ENCODE measurements around the gene SYT12.

The SYT12 gene

DNA sequence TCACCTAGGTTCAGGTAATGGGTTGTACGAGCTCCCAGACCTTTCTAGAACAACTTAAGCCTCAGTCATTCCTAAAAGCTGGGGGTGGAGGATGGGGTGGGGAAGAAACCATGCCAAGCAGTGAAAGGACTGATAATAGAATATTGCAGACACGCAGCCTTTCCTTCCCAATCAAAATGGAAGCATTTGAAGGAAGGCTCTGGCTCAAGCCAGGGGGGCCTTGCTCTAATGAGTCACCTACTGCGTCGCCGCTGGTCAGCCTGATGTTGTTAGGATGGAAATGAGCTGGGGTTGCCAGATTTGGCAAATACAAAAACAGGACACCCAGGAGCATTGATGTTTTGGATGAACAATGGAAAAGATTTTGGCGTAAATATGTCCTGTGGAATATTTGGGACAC lies 6.2 kb downstream of the SYT12 start:
- Histone ChIP-seq H3K27me3 (ENCODE audit: control insufficient read depth in 1 of 2, insufficient read depth in 2 of 2, low read length in 2 of 2) (peaks cover 9 to 12% of the 10 kb centered on the region in 2 donors), H3K27ac (ENCODE audit: low read length) (no peak overlapping the region), H3K9ac (ENCODE audit: low read length in 2 of 2) (no peak overlapping the region), H3K36me3 (ENCODE audit: control insufficient read depth in 2 of 2, insufficient read depth in 2 of 2, low read length in 2 of 2) (no peaks in the 10 kb centered on the region), H3K9me3 (ENCODE audit: control insufficient read depth in 2 of 2, low read length in 2 of 2) (no peaks in the 10 kb centered on the region), H3K4me1 (ENCODE audit: control insufficient read depth, insufficient read depth, low read length) (no peaks in the 10 kb centered on the region), H3K4me3 (ENCODE audit: low read length in 2 of 2) (no peak overlapping the region)

DNA sequence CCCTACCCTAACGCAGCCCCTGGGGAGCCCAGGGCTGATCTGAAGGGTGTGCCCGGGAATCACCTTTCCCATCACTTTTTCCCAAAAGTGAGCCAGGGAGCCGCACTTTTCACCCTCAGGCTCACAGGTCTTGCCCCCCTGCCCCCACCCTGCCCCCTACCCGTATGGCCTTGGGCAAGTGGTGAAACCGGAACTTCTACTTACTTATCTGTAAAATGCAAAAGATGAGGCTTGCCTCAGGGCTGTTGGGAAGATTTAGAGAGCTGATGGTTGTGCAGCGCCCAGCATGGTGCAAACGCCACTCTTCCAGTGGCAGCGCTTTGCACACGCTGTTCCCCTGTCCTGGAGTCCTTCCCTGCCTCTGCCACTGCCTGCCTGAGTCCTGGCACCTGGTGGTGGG lies 8.0 kb downstream of the SYT12 start:
- Histone ChIP-seq H3K27me3 (ENCODE audit: control insufficient read depth in 1 of 2, insufficient read depth in 2 of 2, low read length in 2 of 2) (peaks cover 0 to 2% of the 10 kb centered on the region in 2 donors), H3K27ac (ENCODE audit: low read length) (no peak overlapping the region), H3K9ac (ENCODE audit: low read length in 2 of 2) (no peak overlapping the region), H3K36me3 (ENCODE audit: control insufficient read depth in 2 of 2, insufficient read depth in 2 of 2, low read length in 2 of 2) (no peaks in the 10 kb centered on the region), H3K9me3 (ENCODE audit: control insufficient read depth in 2 of 2, low read length in 2 of 2) (no peaks in the 10 kb centered on the region), H3K4me3 (ENCODE audit: low read length in 2 of 2) (no peak overlapping the region), H3K4me1 (ENCODE audit: control insufficient read depth, insufficient read depth, low read length) (no peaks in the 10 kb centered on the region)

DNA sequence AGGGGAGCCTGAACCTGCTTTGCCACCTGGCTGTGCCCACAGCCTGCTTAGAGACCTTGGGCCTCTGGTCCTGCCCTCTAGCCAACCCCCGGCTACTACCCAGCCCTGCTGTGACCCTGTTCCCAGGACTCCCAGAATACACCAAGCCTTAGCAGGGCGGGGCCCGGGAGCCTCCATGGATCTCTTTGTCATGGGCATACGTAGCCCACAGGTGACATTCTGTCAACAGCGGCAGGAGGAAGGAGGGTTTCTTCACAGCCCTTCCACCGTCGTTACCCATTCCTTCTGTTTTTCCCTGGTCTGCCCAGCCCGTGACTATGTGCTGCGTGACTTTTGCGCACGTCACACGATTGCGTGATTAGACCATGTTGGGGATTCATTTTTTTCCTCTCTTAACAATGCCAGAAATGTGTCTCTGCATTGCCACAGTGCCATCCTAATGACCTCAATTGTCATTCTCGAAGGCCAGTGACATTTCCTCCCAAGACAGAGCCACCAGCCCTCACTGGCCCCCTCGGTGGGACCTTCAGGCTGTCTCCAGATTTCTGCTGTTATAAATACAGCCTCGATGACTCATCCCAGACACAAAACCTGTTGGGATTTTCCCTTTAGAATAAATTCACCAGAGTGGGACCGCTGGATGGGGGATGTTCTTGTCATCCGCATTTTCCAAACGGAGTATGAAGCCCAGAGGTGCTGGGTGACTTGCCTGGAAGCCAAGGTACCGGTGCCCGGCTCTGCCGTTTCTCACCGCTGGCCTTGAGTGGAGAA lies 9.0 kb downstream of the SYT12 start:
- Histone ChIP-seq H3K36me3 (ENCODE audit: control insufficient read depth in 2 of 2, insufficient read depth in 2 of 2, low read length in 2 of 2) (no peaks in the 10 kb centered on the region), H3K4me3 (ENCODE audit: low read length in 2 of 2) (no peak overlapping the region), H3K27me3 (ENCODE audit: control insufficient read depth in 1 of 2, insufficient read depth in 2 of 2, low read length in 2 of 2) (peaks cover 0 to 2% of the 10 kb centered on the region in 2 donors), H3K4me1 (ENCODE audit: control insufficient read depth, insufficient read depth, low read length) (no peaks in the 10 kb centered on the region), H3K9ac (ENCODE audit: low read length in 2 of 2) (no peak overlapping the region), H3K9me3 (ENCODE audit: control insufficient read depth in 2 of 2, low read length in 2 of 2) (no peaks in the 10 kb centered on the region), H3K27ac (ENCODE audit: low read length) (no peak overlapping the region)

DNA sequence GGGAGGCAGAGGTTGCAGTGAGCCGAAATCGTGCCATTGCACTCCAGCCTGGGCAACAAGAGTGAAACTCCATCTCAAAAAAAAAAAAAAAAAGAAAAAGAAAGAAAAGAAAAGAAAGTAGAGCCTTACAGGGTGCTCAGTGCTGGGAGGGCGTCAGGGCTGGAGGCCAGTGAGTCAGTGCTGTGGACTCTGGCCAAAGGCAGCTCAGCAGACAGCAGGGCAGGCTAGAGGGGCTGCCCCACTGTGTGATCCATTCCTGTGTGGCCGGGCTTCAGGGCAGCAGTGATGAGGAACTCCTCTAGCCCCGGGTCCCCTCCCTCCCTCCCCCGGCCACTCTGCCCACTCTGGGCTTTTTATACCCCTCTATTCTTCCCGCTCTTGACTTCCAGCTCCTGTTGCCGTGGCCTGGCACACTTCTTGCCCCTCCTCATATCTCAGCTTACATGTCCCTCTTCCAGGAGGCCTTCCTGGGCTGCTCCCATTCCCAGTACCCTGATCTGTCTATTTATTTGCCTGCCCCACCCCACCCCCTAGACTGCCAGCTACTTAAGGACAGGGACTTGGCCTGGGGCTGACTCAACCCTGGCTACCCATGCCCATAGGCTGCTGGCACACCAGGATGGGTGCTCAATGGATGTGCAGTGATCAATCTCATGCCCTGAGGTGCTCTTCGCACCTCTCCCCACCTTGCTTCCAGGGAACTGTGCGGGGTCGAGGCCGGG lies 10.1 kb downstream of the SYT12 start:
- Histone ChIP-seq H3K27me3 (ENCODE audit: control insufficient read depth in 1 of 2, insufficient read depth in 2 of 2, low read length in 2 of 2) (peaks cover 0 to 2% of the 10 kb centered on the region in 2 donors), H3K4me1 (ENCODE audit: control insufficient read depth, insufficient read depth, low read length) (no peaks in the 10 kb centered on the region), H3K9ac (ENCODE audit: low read length in 2 of 2) (no peak overlapping the region), H3K9me3 (ENCODE audit: control insufficient read depth in 2 of 2, low read length in 2 of 2) (no peaks in the 10 kb centered on the region), H3K27ac (ENCODE audit: low read length) (no peak overlapping the region), H3K36me3 (ENCODE audit: control insufficient read depth in 2 of 2, insufficient read depth in 2 of 2, low read length in 2 of 2) (no peaks in the 10 kb centered on the region), H3K4me3 (ENCODE audit: low read length in 2 of 2) (no peak overlapping the region)

DNA sequence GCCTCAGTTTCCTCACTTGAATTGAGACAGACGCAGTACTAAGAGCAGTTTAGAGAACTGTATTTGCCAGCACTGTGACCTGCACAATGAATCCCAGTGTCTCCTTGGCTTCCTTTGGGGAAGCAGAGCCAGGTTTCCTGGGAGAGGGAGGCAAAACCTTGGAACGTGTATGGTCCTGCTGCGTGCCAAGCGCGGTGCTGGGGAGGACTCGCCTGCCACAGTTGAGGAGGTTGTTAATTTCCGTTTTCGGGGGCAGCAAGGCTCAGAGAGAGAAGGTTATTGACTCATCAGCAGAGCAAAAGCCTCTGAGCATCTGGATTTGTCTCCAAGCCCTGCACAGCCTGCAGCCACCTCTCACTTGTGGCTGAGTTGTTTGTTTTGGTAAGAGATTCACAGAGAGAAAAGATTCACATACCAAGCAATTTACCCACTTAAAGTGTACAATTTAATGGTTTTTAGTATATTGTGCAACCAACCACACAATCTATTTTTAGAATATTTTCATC lies 10.8 kb downstream of the SYT12 start:
- H3K4me1 ChIP-seq (ENCODE audit: control insufficient read depth, insufficient read depth, low read length) = no peaks in the 10 kb centered on the region
- no peak overlapping the region for H3K9ac ChIP-seq (ENCODE audit: low read length in 2 of 2)
- no peaks in the 10 kb centered on the region for H3K9me3 ChIP-seq (ENCODE audit: control insufficient read depth in 2 of 2, low read length in 2 of 2)
- H3K27me3 ChIP-seq (ENCODE audit: control insufficient read depth in 1 of 2, insufficient read depth in 2 of 2, low read length in 2 of 2) = peaks cover 0 to 2% of the 10 kb centered on the region in 2 donors
- no peaks in the 10 kb centered on the region for H3K36me3 ChIP-seq (ENCODE audit: control insufficient read depth in 2 of 2, insufficient read depth in 2 of 2, low read length in 2 of 2)
- H3K4me3 ChIP-seq (ENCODE audit: low read length in 2 of 2) = no peak overlapping the region
- no peak overlapping the region for H3K27ac ChIP-seq (ENCODE audit: low read length)

DNA sequence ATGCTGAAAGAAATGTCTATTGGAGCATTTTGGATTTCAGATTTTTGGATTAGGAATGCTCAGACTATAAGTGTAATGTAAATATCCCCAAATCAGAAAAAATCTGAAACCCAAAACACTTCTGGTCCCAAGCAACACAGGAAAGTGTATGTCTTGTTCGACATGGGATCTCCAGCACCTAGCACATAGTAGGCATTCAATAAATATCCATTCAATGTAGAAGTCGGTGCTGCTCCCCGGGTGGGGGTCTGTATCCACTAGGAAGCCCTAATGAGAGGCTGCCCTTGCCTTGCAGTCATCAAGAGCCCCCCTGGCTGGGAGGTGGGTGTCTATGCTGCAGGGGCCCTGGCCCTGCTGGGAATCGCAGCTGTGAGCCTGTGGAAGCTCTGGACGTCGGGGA lies 11.4 kb downstream of the SYT12 start:
- no peaks in the 10 kb centered on the region for H3K4me1 ChIP-seq (ENCODE audit: control insufficient read depth, insufficient read depth, low read length)
- H3K27ac ChIP-seq (ENCODE audit: low read length) = no peak overlapping the region
- H3K36me3 ChIP-seq (ENCODE audit: control insufficient read depth in 2 of 2, insufficient read depth in 2 of 2, low read length in 2 of 2) = no peaks in the 10 kb centered on the region
- H3K9me3 ChIP-seq (ENCODE audit: control insufficient read depth in 2 of 2, low read length in 2 of 2) = no peaks in the 10 kb centered on the region
- H3K9ac ChIP-seq (ENCODE audit: low read length in 2 of 2) = no peak overlapping the region
- no peak overlapping the region for H3K4me3 ChIP-seq (ENCODE audit: low read length in 2 of 2)
- peaks cover 0 to 2% of the 10 kb centered on the region in 2 donors for H3K27me3 ChIP-seq (ENCODE audit: control insufficient read depth in 1 of 2, insufficient read depth in 2 of 2, low read length in 2 of 2)

DNA sequence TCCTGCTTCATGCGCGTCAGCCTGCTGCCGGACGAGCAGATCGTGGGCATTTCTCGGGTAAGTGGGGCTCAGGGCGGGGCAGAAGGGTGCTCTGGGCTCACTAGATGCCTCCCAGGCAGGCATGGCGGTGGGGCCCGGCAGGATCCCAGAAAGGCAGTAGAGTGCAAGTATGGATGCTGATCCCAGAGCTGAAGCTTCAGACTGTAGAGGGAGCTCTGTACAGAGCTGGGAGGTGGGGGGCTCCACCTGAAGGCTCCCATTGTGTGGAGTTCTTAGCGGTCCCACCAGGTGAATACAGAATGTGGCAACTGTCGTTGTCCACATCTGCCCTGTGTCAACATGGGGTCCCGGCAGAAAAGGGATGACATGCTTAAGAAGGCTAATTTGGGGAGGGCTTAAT lies 17.2 kb downstream of the SYT12 start:
- H3K4me1 ChIP-seq (ENCODE audit: control insufficient read depth, insufficient read depth, low read length) = no peaks in the 10 kb centered on the region
- no peaks in the 10 kb centered on the region for H3K36me3 ChIP-seq (ENCODE audit: control insufficient read depth in 2 of 2, insufficient read depth in 2 of 2, low read length in 2 of 2)
- no peaks in the 10 kb centered on the region for H3K9me3 ChIP-seq (ENCODE audit: control insufficient read depth in 2 of 2, low read length in 2 of 2)
- H3K27ac ChIP-seq (ENCODE audit: low read length) = no peak overlapping the region
- H3K27me3 ChIP-seq (ENCODE audit: control insufficient read depth in 1 of 2, insufficient read depth in 2 of 2, low read length in 2 of 2) = peaks cover 0 to 7% of the 10 kb centered on the region in 2 donors
- no peak overlapping the region for H3K4me3 ChIP-seq (ENCODE audit: low read length in 2 of 2)
- H3K9ac ChIP-seq (ENCODE audit: low read length in 2 of 2) = no peak overlapping the region

DNA sequence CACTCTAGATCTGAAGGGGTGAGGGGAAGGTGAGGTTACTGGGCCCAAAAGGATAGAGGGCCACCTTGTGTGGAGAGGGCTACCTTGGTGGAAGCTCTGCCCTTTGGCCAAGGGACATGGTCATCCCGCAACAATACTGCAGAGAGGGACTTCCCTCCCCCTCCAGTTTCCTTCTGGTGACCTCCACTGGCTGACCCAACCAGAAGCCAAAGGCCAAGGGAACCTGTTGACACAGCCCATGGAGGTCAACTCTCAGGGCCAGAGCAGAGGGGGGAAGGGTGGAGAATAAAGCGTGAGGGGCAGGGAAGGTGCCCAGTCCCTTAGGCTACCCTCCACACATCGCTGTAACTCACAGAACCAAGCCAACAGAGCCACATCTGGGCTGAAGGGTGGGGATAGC lies 18.7 kb downstream of the SYT12 start:
- H3K9ac ChIP-seq (ENCODE audit: low read length in 2 of 2) = no peak overlapping the region
- H3K4me3 ChIP-seq (ENCODE audit: low read length in 2 of 2) = no peak overlapping the region
- no peaks in the 10 kb centered on the region for H3K36me3 ChIP-seq (ENCODE audit: control insufficient read depth in 2 of 2, insufficient read depth in 2 of 2, low read length in 2 of 2)
- H3K27ac ChIP-seq (ENCODE audit: low read length) = no peak overlapping the region
- peaks cover 0 to 7% of the 10 kb centered on the region in 2 donors for H3K27me3 ChIP-seq (ENCODE audit: control insufficient read depth in 1 of 2, insufficient read depth in 2 of 2, low read length in 2 of 2)
- H3K9me3 ChIP-seq (ENCODE audit: control insufficient read depth in 2 of 2, low read length in 2 of 2) = no peaks in the 10 kb centered on the region
- no peaks in the 10 kb centered on the region for H3K4me1 ChIP-seq (ENCODE audit: control insufficient read depth, insufficient read depth, low read length)

DNA sequence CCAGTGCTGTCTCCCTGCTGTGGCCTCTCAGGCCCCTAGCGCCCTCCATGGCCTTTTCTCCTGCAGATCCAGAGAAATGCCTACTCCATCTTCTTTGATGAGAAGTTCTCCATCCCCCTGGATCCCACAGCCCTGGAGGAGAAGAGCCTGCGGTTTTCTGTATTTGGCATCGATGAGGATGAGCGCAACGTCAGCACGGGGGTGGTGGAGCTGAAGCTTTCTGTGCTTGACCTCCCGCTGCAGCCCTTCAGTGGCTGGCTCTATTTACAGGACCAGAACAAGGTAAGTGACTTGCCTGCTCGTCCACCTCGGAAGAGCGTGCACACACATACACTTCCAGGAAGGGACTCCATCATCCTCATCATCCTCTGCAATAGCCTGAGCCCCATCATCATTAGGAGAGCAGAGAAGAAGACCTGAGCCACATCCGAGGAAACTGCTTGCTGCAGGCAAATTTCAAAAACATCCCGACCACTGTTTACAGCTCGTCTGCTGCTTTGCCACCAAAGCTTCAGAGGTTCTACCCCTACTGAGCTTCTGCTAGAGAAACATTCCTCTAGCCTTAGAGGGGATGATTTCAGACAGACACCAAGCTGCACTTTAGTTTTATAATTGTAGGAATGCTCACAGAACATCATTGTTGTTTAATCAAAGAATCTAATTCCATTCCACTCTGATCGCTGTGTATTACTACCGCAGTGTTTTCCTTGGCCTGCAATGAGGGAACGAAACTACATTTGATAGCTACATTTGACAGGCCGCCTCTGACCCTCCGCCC lies 20.8 kb downstream of the SYT12 start:
- H3K4me1 ChIP-seq (ENCODE audit: control insufficient read depth, insufficient read depth, low read length) = no peaks in the 10 kb centered on the region
- no peaks in the 10 kb centered on the region for H3K36me3 ChIP-seq (ENCODE audit: control insufficient read depth in 2 of 2, insufficient read depth in 2 of 2, low read length in 2 of 2)
- H3K4me3 ChIP-seq (ENCODE audit: low read length in 2 of 2) = no peak overlapping the region
- peaks cover 0 to 9% of the 10 kb centered on the region in 2 donors for H3K27me3 ChIP-seq (ENCODE audit: control insufficient read depth in 1 of 2, insufficient read depth in 2 of 2, low read length in 2 of 2)
- no peak overlapping the region for H3K9ac ChIP-seq (ENCODE audit: low read length in 2 of 2)
- no peaks in the 10 kb centered on the region for H3K9me3 ChIP-seq (ENCODE audit: control insufficient read depth in 2 of 2, low read length in 2 of 2)
- H3K27ac ChIP-seq (ENCODE audit: low read length) = no peak overlapping the region

DNA sequence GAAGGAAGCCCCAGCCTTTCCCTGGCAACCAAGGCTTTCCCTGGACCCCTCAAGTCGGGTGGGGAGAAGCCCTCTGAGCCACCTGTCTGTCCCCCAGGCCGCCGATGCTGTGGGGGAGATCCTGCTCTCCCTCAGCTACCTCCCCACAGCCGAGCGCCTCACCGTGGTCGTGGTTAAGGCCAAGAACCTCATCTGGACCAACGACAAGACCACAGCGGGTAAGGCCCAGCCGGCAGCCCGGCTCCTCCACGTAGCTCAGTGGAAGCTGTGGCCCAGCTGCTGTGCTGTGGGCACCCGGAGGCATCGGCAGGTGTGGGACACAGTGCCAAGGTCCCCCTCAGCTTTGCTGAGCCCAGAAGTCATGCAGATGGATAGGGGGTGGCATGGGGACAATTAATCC lies 21.6 kb downstream of the SYT12 start:
- no peaks in the 10 kb centered on the region for H3K36me3 ChIP-seq (ENCODE audit: control insufficient read depth in 2 of 2, insufficient read depth in 2 of 2, low read length in 2 of 2)
- H3K9ac ChIP-seq (ENCODE audit: low read length in 2 of 2) = no peak overlapping the region
- peaks cover 0 to 9% of the 10 kb centered on the region in 2 donors for H3K27me3 ChIP-seq (ENCODE audit: control insufficient read depth in 1 of 2, insufficient read depth in 2 of 2, low read length in 2 of 2)
- H3K4me3 ChIP-seq (ENCODE audit: low read length in 2 of 2) = no peak overlapping the region
- H3K4me1 ChIP-seq (ENCODE audit: control insufficient read depth, insufficient read depth, low read length) = no peaks in the 10 kb centered on the region
- no peak overlapping the region for H3K27ac ChIP-seq (ENCODE audit: low read length)
- no peaks in the 10 kb centered on the region for H3K9me3 ChIP-seq (ENCODE audit: control insufficient read depth in 2 of 2, low read length in 2 of 2)
